Right lobe of liver (tissue), 6 donors: ENCODE data around the gene RPS6KA2. TPM values are rescaled to one million over a fixed set of nuclear protein-coding genes. Genes with fewer than 3 reads are reported as not detected.

Source experiments
- ATAC-seq, 4 donors: fragments of 200-7000 bp; cut with Tn5 transposase; one replicate each; pipeline ENCODE4 v1.9.1; 2020; ENCODE audit warnings: mild to moderate bottlenecking in 4 of 4, moderate library complexity in 4 of 4
- DNase-seq, 3 donors: peaks; one replicate each; pipeline ENCODE4 v3.0.0-alpha.2; 2020
- H3K27ac ChIP-seq, 3 donors: fragments of 200-600 bp; one replicate each; pipeline ENCODE4 v1.8.0; 2022
- H3K27me3 ChIP-seq, 2 donors: fragments of 200-600 bp; one replicate each; pipeline ENCODE4 v1.8.0; 2022
- H3K36me3 ChIP-seq, 4 donors: fragments of 200-600 bp; sonication (generic) in 1 of 4; one replicate each; pipeline versions ENCODE4 v1.5.1 to v1.8.0; 2017 to 2022; ENCODE audit warnings: control low read depth in 1 of 4
- H3K4me1 ChIP-seq, 4 donors: fragments of 200-600 bp; sonication (generic) in 1 of 4; one replicate each; pipeline versions ENCODE4 v1.5.1 to v1.8.0; 2017 to 2022; ENCODE audit warnings: control low read depth in 1 of 4
- H3K4me3 ChIP-seq, 3 donors: fragments of 200-600 bp; one replicate each; pipeline ENCODE4 v1.8.0; 2022
- H3K9me3 ChIP-seq, 4 donors: fragments of 200-600 bp; sonication (generic) in 1 of 4; one replicate each; pipeline versions ENCODE4 v1.5.1 to v1.8.0; 2017 to 2022; ENCODE audit warnings: control low read depth in 1 of 4
- POLR2A ChIP-seq: fragments of 450-650 bp; IDR thresholded peaks from one replicate; pipeline ENCODE4 v1.6.1; 2017; ENCODE audit warnings: antibody characterized with exemption, mild to moderate bottlenecking
- WGBS: methylation state at CpG from one replicate; pipeline ENCODE4 v1.1.6; 2018; ENCODE audit warnings: low coverage, low lambda C conversion rate; ENCODE audit not compliant: insufficient coverage; ENCODE audit errors: missing lambda C conversion rate; 5-methylcytosine and 5-hydroxymethylcytosine counted together
- intact Hi-C, 2 donors: fragments of 100-400 bp; cut with DNase I; formaldehyde crosslinking; loops; one replicate each; pipeline versions ENCODE4 v1.11.2 to v1.14.1; 2022
- total RNA-seq, 6 experiments: library from RNA; depleted of rRNA in 2 of 6; stranded (reverse); fragments of >200 nt in 2 of 6; fragmentation: NEBNext Ultra II Directional in 3 of 6; extraction: Animal tissue kit (Norgen Biotek cat#: 25700) in 3 of 6; gene quantifications; one replicate each; pipeline versions ENCODE4 v1.1.0 to v1.2.4, GENCODE V29; 2016 to 2023
- TF ChIP-seq, protein P1 (sequence below), 4 donors: fragments of 200-600 bp in 3 of 4; fragments of 450-650 bp in 1 of 4; IDR thresholded peaks; one replicate each; pipeline versions ENCODE4 v1.5.1 to v1.8.0; 2016 to 2022; ENCODE audit warnings: antibody characterized with exemption in 4 of 4, mild to moderate bottlenecking in 2 of 4
- donor health status: DM: no; HTN: yes; CAD: no.
- donor health status: DM: no; HTN: no; CAD: no.
- donor health status: DM: no; HTN: no; CAD: no.
- donor health status: DM: no; HTN: yes; CAD: no.
- donor health status: DM: no; HTN: yes; CAD: no.

The RPS6KA2 gene
- total RNA-seq, 6 experiments from 2014 or later = 6.4 to 18.1 (median 11.1) TPM

DNA sequence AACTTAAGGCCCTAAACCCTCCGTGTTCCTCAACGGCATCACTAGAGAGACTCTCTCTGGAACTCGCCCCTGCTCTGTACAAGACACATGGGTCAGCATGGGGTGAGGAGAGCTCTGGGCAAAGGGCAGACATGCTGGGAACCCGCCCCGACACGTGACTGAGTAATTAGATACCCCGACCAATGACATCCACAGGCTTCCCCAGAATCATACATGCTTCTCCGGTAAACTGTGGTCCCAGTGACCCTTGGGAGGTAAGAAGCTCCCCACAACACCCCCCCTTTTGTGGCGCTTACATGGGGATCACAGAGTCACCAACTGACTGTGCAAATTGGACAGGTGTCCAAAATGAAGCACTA, 31.7 kb upstream of the RPS6KA2 start:
- H3K27me3 ChIP-seq = peaks cover 0 to 3% of the 10 kb centered on the region in 2 donors
- intact Hi-C loops = no loop called here
- ATAC-seq = no peak

DNA sequence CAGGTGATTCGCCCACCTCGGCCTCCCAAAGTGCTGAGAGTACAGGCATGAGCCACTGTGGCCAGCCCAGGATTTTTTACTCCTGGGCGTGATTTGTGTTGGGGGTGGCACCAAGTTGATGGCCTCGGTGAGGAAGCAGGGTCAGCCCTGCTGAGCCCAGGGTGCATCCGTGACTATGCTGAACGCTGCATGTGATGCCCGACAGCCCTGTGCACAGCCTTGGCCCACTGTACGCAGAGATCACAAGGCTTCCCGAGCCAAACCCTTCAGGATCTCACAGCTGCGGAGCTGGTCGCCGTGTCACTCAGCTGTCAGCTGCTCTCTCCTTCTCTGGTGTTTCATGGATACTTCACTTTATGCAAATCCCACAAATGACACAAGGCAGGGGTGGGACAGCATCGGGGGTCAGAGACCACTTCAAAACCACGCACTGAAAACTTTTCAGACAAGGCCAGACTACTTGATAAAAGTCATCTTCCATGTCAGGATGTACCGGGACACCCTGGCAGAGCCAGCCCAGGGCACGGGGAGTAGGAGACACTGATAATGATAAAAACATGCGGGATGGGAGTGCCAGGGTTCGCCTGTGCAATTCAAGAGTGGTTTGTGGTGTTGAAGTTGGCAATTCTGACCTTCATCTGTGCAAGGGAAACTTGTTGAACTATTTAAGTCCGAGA, 31.2 kb upstream of the RPS6KA2 start:
- Histone ChIP-seq H3K27me3 (peaks cover 0 to 3% of the 10 kb centered on the region in 2 donors), H3K36me3 (no peaks in the 10 kb centered on the region), H3K4me3 (no peak overlapping the region), H3K9me3 (no peaks in the 10 kb centered on the region), H3K4me1 (no peaks in the 10 kb centered on the region), H3K27ac (no peak overlapping the region)
- DNase-seq (no peak), ATAC-seq (no peak)
- 88% methylated on average over 8 of the region's 19 CpGs for WGBS
- intact Hi-C loops = no loop called here
- TF ChIP-seq POLR2A = no peak
- TF ChIP-seq, protein P1, sequence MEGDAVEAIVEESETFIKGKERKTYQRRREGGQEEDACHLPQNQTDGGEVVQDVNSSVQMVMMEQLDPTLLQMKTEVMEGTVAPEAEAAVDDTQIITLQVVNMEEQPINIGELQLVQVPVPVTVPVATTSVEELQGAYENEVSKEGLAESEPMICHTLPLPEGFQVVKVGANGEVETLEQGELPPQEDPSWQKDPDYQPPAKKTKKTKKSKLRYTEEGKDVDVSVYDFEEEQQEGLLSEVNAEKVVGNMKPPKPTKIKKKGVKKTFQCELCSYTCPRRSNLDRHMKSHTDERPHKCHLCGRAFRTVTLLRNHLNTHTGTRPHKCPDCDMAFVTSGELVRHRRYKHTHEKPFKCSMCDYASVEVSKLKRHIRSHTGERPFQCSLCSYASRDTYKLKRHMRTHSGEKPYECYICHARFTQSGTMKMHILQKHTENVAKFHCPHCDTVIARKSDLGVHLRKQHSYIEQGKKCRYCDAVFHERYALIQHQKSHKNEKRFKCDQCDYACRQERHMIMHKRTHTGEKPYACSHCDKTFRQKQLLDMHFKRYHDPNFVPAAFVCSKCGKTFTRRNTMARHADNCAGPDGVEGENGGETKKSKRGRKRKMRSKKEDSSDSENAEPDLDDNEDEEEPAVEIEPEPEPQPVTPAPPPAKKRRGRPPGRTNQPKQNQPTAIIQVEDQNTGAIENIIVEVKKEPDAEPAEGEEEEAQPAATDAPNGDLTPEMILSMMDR (IDR thresholded peaks at IDR 0.05) = no peak

More for the DNA sequence above, 31.7 kb upstream of the RPS6KA2 start:
- 87% methylated on average over 3 of the region's 9 CpGs for WGBS
- no peak for DNase-seq
- H3K4me3 ChIP-seq = no peak overlapping the region
- no peak for TF ChIP-seq POLR2A
- TF ChIP-seq, protein P1 (IDR thresholded peaks at IDR 0.05) = no peak
- H3K9me3 ChIP-seq = no peaks in the 10 kb centered on the region
- no peak overlapping the region for H3K27ac ChIP-seq
- H3K36me3 ChIP-seq = no peaks in the 10 kb centered on the region
- H3K4me1 ChIP-seq = no peaks in the 10 kb centered on the region

DNA sequence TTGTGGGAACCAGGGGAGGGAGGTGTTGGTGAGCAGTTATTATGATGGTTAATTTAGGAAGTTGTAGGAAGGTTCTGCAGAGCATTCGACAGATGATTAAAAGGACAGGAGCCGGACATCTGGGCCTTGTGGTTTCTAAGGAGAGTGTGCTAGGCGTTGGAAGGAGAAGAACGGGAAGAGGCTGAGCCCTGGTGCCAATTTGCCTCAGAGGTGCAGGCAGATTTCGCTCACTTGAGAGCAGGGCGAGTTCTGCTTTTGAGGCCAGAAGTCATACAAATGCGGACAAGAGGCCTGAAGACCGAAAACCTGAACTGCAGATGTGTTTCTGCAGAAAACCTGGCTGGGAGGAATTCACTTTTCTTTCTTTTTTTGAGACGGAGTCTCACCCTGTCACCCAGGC, 30.5 kb upstream of the RPS6KA2 start:
- DNase-seq (no peak), ATAC-seq (no peak)
- Histone ChIP-seq H3K27me3 (peaks cover 0 to 3% of the 10 kb centered on the region in 2 donors), H3K4me1 (no peaks in the 10 kb centered on the region), H3K36me3 (no peaks in the 10 kb centered on the region), H3K9me3 (no peaks in the 10 kb centered on the region), H3K27ac (no peak overlapping the region), H3K4me3 (no peak overlapping the region)
- WGBS = 69% methylated on average over 6 of the region's 9 CpGs
- intact Hi-C loops = no loop called here
- TF ChIP-seq, protein P1 (IDR thresholded peaks at IDR 0.05) = no peak
- TF ChIP-seq POLR2A = no peak

DNA sequence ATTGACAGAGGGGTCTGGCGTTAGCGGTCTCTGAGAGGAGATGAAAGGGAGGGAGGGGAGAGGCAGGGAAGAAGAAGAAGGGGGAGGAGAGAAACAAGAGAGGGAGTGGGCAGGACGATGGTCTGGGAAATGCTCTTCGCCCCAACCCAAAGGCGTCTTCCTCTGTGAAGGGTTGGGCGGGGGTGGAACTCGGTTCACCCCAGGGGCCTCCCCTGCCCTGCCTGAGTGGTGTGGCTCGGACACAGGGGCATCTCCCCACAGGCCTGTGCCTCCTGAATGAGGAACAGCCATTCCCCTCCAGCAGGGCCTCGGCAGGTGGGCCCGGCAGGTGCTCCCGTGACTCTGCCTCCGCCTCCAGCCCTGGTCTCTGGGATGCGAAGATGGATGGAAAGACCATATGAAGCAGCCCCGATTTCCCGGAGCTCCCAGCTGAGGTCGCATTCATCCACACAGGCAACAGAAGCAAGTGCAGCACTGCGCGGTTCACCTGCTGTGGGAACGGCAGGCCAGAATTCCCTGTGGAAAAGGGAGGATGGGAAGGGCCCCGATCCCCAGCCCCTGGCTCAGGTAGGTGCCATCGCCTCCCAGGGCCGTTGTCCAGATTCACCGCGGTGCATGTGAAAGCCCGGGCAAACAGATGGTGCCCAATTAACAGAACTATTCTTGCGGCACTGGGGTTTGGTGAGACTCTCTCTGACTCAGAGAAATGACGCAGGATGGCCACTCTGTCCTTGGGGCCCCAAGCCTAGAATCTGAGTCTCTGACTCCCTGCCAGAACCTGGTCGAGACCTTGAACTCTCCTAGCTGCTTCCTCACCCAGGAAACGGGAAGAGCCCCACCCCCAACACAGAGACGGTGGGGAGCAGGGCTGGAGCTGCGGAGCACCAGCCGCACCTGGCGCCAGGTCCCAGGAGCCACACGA, 29.4 kb upstream of the RPS6KA2 start:
- no peaks in the 10 kb centered on the region for H3K4me1 ChIP-seq
- DNase-seq (peak in 1 of 3 donors; percentile 63), ATAC-seq (peak; percentile 40 to 77 (median 50))
- intact Hi-C loops = no loop called here
- no peak overlapping the region for H3K27ac ChIP-seq
- no peak overlapping the region for H3K4me3 ChIP-seq
- 27% methylated on average over 10 of the region's 34 CpGs for WGBS
- no peaks in the 10 kb centered on the region for H3K9me3 ChIP-seq
- H3K36me3 ChIP-seq = no peaks in the 10 kb centered on the region
- peaks cover 0 to 3% of the 10 kb centered on the region in 2 donors for H3K27me3 ChIP-seq
- TF ChIP-seq POLR2A = no peak
- TF ChIP-seq, protein P1 (IDR thresholded peaks at IDR 0.05) = no peak
